ENCODE data around the gene RIIAD1.
"Not testable (repeated sequence)": the region's sequence is repeated elsewhere in the genome, so short reads cannot be mapped to it uniquely, and the experiment has no call there.

RIIAD1 gene

DNA sequence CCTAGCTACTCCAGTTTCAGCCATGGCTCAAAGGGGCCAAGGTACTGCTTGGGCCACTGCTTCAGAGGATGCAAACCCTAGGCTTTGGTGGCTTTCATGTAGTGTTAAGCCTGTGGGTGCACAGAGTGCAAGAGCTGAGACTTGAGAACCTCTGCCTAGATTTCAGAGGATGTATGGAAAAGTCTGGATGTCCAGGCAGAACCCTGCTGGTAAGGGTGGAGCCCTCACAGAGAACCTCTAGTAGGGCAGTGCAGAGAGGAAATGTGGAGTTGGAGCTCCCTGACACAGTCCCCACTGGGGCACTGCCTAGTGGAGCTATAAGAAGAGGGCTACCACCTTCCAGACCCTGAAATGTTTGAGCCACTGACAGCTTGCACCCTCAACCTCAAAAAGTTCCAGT, 16.2 kb downstream of the RIIAD1 start:
- Histone ChIP-seq H3K9me3 (ENCODE audit: control insufficient read depth, low read length) (peaks cover 11% of the 10 kb centered on the region), H3K9ac (ENCODE audit: low read length) (no peak overlapping the region), H3K36me3 (ENCODE audit: control insufficient read depth, insufficient read depth, low read length, severe bottlenecking) (no peaks in the 10 kb centered on the region), H3K27me3 (replicated peaks; ENCODE audit: control insufficient read depth, insufficient read depth, low read length) (peaks cover 4% of the 10 kb centered on the region), H3K4me1 (ENCODE audit: control insufficient read depth, insufficient read depth, low read length) (peaks cover 7% of the 10 kb centered on the region), H3K4me3 (ENCODE audit: low read length) (no peak overlapping the region)
- DNase-seq (ENCODE audit: low read depth): no peak

DNA sequence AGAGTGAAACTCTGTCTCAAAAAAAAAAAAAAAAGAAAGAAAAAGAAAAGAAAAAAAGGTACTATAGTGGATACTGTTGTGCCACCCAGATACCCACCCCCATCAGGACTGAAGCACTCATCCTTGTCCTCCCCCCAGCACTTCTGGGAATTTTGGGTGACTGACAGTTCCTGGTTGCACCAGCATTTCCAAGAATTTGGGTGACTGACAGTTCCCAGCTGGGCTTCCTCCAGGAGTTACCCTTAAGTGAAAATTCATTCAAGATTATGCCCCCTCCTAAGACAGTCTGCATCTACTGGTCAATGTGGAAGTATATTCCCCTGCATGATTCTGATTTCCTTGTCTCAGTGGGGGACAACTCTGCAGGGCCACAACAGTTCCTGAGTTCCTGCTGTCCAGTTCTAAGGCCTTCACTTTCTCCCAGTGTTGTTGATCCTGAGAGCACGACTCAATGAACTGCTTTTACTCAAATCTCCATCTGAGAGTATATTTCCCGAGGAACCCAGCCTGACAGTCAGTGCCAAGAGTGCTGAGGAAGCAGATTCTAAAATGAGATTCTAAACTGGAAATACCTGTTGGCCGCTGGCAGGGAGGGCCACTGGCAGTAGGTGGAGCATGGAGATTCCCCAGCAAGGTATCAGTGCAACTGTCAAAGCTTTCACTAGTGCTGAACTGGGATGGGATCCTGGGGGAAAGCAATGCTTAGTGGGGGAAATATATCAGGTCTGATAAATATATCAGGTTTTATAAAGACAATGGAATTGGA, 18.5 kb downstream of the RIIAD1 start:
- H3K27me3 ChIP-seq (replicated peaks; ENCODE audit: control insufficient read depth, insufficient read depth, low read length): peaks cover 8% of the 10 kb centered on the region
- DNase-seq (ENCODE audit: low read depth): no peak
- H3K36me3 ChIP-seq (ENCODE audit: control insufficient read depth, insufficient read depth, low read length, severe bottlenecking): no peaks in the 10 kb centered on the region

DNA sequence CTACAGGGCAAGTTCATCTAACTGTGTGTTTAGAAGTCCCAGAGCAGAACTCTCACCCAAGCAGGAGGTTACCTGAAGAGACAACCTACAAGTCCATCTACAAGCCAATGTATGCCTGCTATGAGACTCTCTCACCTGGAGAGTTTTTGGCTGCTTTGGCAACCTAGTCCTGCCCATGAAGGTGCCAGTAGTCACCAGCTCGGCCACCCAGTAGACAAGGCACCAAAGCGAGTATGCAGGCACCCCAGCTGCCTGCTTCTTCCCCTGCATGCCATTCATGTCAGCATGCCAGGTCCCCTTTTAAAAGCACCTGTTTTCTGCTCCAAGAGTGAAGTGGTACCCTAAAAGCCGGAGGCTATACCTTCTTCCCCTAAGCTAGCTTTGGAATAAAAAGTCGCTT, 20.2 kb downstream of the RIIAD1 start:
- peaks cover 8% of the 10 kb centered on the region for H3K27me3 ChIP-seq (replicated peaks; ENCODE audit: control insufficient read depth, insufficient read depth, low read length)
- DNase-seq (ENCODE audit: low read depth): no peak
- H3K9ac ChIP-seq (ENCODE audit: low read length): no peak overlapping the region
- peaks cover 11% of the 10 kb centered on the region for H3K9me3 ChIP-seq (ENCODE audit: control insufficient read depth, low read length)
- peaks cover 7% of the 10 kb centered on the region for H3K4me1 ChIP-seq (ENCODE audit: control insufficient read depth, insufficient read depth, low read length)
- H3K36me3 ChIP-seq (ENCODE audit: control insufficient read depth, insufficient read depth, low read length, severe bottlenecking): no peaks in the 10 kb centered on the region
- H3K4me3 ChIP-seq (ENCODE audit: low read length): no peak overlapping the region

More for the DNA sequence above, 18.5 kb downstream of the RIIAD1 start:
- no peak overlapping the region for H3K9ac ChIP-seq (ENCODE audit: low read length)
- peaks cover 11% of the 10 kb centered on the region for H3K9me3 ChIP-seq (ENCODE audit: control insufficient read depth, low read length)
- no peak overlapping the region for H3K4me3 ChIP-seq (ENCODE audit: low read length)
- H3K4me1 ChIP-seq (ENCODE audit: control insufficient read depth, insufficient read depth, low read length): peaks cover 7% of the 10 kb centered on the region

DNA sequence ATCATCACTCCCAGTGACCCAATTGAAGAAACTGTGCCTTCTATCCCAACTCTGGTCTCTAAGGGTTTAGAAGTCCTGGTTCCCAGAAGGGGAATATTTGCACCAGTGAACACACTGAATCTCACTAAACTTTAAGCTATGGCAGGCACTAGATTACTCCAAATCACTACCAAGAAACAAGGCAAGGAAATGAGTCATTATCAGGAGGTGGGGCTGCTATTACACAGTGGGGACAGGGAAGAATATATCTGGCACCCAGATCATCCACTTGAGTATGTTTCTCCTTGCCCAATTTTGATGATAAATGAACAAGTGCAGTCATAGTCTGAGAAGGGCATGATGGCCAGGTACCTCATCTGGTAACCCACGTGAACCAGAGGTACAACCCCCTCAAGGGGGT, 35.0 kb downstream of the RIIAD1 start:
- no peak overlapping the region for H3K9ac ChIP-seq (ENCODE audit: low read length)

DNA sequence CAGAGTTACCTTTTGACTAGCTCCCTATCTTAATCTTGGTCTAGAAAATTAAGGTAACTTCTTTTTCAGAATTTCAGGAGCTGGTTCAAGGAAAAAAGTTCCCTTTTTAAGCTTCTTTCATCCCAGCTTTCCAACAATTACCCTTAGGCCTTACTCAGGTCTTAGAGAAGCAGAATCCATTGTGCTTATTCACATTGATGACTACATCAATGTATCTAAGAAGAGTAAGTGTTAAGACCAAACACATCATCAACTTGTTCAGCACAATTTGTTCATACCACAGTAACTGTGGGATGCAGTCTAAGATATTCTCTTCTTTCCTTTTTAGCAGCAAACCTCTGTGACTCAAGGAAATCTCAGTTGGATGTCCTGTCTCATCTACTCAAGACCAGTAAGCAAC, 37.9 kb downstream of the RIIAD1 start:
- DNase-seq (ENCODE audit: low read depth): no peak
- H3K9ac ChIP-seq (ENCODE audit: low read length): no peak overlapping the region
- H3K27me3 ChIP-seq (replicated peaks; ENCODE audit: control insufficient read depth, insufficient read depth, low read length): no peaks in the 10 kb centered on the region
- no peak overlapping the region for H3K4me3 ChIP-seq (ENCODE audit: low read length)
- peaks cover 37% of the 10 kb centered on the region for H3K36me3 ChIP-seq (ENCODE audit: control insufficient read depth, insufficient read depth, low read length, severe bottlenecking)
- H3K9me3 ChIP-seq (ENCODE audit: control insufficient read depth, low read length): no peaks in the 10 kb centered on the region
- peaks cover 6% of the 10 kb centered on the region for H3K4me1 ChIP-seq (ENCODE audit: control insufficient read depth, insufficient read depth, low read length)

More for the DNA sequence above, 35.0 kb downstream of the RIIAD1 start:
- no peaks in the 10 kb centered on the region for H3K27me3 ChIP-seq (replicated peaks; ENCODE audit: control insufficient read depth, insufficient read depth, low read length)
- H3K4me1 ChIP-seq (ENCODE audit: control insufficient read depth, insufficient read depth, low read length): no peaks in the 10 kb centered on the region
- no peak overlapping the region for H3K4me3 ChIP-seq (ENCODE audit: low read length)
- H3K9me3 ChIP-seq (ENCODE audit: control insufficient read depth, low read length): no peaks in the 10 kb centered on the region
- DNase-seq (ENCODE audit: low read depth): peak; percentile 9
- H3K36me3 ChIP-seq (ENCODE audit: control insufficient read depth, insufficient read depth, low read length, severe bottlenecking): peaks cover 29% of the 10 kb centered on the region

DNA sequence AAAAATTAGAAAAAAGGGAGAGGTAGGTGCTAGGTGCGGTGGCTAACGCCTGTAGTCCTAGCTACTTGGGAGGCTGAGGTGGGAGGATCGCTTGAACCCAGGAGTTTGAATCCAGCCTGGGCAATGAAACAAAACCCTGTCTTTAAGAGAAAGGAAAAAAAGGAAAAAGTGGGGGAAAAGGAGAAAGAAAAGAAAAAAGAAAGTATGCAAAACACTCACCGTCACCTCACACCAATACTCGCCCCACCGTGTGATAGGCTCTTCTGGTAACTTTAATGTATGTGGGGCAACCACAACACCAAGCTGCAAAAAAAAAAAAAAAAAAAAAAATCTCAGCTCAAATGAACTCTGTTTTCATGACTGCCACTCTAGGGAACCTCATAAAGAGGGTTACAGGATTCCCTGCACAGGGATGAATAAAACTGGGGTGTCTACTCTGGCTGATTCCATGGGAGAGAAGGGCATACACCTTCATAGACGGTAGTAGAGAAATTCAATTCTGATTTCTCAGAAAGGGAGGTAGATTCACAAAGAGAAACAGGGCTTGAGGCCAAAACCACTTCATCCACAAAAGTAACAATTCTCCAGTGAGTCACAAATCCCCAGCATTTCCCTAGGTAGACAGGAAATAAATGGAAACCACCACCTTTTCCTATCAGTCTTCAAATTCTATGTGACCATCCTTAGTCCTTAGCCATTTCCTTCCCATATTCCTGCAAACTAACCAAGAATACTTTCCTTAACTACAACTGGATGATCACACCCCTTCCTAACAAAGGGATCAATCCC, 39.5 kb downstream of the RIIAD1 start:
- no peaks in the 10 kb centered on the region for H3K27me3 ChIP-seq (replicated peaks; ENCODE audit: control insufficient read depth, insufficient read depth, low read length)
- peaks cover 8% of the 10 kb centered on the region for H3K4me1 ChIP-seq (ENCODE audit: control insufficient read depth, insufficient read depth, low read length)
- no peak for DNase-seq (ENCODE audit: low read depth)
- peaks cover 37% of the 10 kb centered on the region for H3K36me3 ChIP-seq (ENCODE audit: control insufficient read depth, insufficient read depth, low read length, severe bottlenecking)
- H3K9me3 ChIP-seq (ENCODE audit: control insufficient read depth, low read length): no peaks in the 10 kb centered on the region
- H3K4me3 ChIP-seq (ENCODE audit: low read length): no peak overlapping the region
- no peak overlapping the region for H3K9ac ChIP-seq (ENCODE audit: low read length)

DNA sequence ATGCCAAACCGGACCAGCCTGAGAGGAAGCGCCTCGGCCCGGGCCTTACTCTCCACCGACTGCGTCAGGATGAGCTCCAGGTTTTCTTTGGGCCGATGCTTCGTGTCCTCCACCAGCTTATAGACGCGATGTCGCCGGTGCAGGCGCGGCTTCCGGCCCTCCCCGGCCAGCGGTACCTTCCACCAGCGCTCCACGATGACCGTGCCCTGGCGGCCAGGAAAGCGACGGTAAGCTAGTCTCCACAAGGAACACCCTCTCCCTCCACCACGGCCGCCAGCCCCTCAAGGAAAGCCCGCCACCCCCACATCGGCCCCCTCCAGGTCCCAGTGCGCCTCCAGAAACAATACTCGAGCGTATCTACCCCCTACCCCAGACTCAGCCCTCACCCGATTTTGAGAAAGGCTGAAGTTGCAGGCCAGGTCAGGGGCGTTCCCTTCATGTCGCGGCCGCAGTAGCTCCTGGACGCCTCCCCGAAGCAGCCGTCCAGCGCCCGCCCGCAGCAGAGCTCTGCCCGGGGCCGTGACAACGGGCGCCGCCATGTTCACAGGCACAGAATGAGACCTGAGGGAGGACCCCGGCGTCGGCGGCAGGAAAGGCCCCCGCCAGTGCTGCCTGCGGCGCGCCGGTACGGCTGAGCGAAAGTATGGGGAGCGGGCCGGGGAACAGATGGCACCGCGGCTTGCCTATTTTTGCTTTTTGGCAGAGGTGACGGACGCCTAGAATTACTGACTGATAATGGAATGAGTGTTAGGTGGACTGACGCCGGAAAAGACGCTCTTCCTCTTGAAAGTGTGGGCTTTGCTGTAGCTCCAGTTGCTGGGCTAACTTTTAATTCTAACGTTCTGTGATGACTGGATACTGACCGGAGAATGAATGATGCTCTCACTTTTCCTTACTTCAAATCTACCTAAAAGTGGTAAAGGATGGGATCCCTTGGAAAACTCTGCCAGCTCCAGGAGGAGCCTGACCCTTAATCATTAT, 41.9 kb downstream of the RIIAD1 start, which contains the start of gene MRPL9:
Gene MRPL9 (minus strand): TSS at position 556 of the 981 bp plus-strand sequence. CDS start 17 bp downstream, at position 539.
- Histone ChIP-seq H3K4me3 (ENCODE audit: low read length) (peak within 1 kb of the TSS; percentile 89), H3K9me3 (ENCODE audit: control insufficient read depth, low read length) (no peaks in the 10 kb centered on the region), H3K27me3 (replicated peaks; ENCODE audit: control insufficient read depth, insufficient read depth, low read length) (no peaks in the 10 kb centered on the region), H3K36me3 (ENCODE audit: control insufficient read depth, insufficient read depth, low read length, severe bottlenecking) (peaks cover 34% of the 10 kb centered on the region), H3K4me1 (ENCODE audit: control insufficient read depth, insufficient read depth, low read length) (peaks cover 12% of the 10 kb centered on the region), H3K9ac (ENCODE audit: low read length) (peak within 1 kb of the TSS; percentile 90)
- DNase-seq (ENCODE audit: low read depth): peak; percentile 91

DNA sequence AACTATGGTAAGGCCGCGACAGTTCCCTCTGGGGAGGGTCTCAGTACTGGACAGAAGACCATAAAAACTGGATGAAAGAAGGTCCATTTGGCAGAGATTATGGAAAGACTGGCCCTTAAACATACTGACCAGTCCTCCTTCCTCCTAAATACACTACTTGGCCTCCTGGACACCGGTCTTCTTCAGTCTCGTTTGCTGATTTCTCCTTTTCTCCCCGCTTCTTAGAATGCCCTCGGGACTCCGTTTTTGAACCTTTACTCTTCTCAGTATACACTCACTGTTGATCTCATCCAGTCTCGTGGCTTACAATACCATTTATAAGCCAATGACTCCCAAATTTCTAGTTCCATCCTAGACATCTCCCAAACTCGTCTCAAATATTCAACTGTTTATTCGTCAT, 42.7 kb downstream of the RIIAD1 start:
- Histone ChIP-seq H3K9ac (ENCODE audit: low read length) (peak overlapping the region; percentile 90), H3K9me3 (ENCODE audit: control insufficient read depth, low read length) (no peaks in the 10 kb centered on the region), H3K4me3 (ENCODE audit: low read length) (peak overlapping the region; percentile 89), H3K27me3 (replicated peaks; ENCODE audit: control insufficient read depth, insufficient read depth, low read length) (no peaks in the 10 kb centered on the region), H3K4me1 (ENCODE audit: control insufficient read depth, insufficient read depth, low read length) (peaks cover 12% of the 10 kb centered on the region), H3K36me3 (ENCODE audit: control insufficient read depth, insufficient read depth, low read length, severe bottlenecking) (peaks cover 28% of the 10 kb centered on the region)
- DNase-seq (ENCODE audit: low read depth): no peak

DNA sequence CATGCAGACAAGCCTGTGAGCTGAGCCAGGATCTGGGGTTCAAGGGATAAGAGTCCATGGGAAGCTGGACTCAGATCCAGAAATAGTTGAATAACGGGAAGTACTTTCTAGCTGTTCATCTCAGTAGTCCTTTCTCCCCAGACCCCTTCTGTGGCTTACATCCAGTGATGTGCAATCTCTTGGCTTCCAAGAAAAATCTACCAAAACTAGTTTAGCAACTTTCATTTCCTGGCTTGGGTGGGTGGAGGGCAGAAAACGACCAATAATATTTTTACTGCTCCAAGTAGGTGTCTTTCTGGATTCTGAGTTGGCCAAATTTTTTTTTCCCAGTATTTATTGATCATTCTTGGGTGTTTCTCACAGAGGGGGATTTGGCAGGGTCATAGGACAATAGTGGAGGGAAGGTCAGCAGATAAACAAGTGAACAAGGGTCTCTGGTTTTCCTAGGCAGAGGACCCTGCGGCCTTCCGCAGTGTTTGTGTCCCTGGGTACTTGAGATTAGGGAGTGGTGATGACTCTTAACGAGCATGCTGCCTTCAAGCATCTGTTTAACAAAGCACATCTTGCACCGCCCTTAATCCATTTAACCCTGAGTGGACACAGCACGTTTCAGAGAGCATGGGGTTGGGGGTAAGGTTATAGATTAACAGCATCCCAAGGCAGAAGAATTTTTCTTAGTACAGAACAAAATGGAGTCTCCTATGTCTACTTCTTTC, 47.2 kb downstream of the RIIAD1 start:
- not testable (repeated sequence) for DNase-seq (ENCODE audit: low read depth); H3K9ac ChIP-seq (ENCODE audit: low read length); H3K36me3 ChIP-seq (ENCODE audit: control insufficient read depth, insufficient read depth, low read length, severe bottlenecking); H3K9me3 ChIP-seq (ENCODE audit: control insufficient read depth, low read length); H3K27me3 ChIP-seq (replicated peaks; ENCODE audit: control insufficient read depth, insufficient read depth, low read length); H3K4me3 ChIP-seq (ENCODE audit: low read length)
- H3K4me1 ChIP-seq (ENCODE audit: control insufficient read depth, insufficient read depth, low read length): peaks cover 12% of the 10 kb centered on the region

DNA sequence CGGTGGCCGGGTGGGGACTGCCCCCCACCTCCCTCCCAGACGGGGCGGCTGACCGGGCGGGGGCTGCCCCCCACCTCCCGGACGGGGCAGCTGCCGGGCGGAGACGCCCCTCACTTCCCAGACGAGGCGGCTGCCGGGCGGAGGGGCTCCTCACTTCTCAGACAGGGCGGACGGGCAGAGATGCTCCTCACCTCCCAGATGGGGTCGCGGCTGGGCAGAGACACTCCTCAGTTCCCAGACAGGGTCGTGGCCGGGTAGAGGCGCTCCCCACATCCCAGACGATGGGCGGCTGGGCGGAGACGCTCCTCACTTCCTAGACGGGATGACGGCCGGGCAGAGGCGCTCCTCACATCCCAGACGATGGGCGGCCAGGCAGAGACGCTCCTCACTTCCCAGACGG, 47.9 kb downstream of the RIIAD1 start:
- not testable (repeated sequence) for H3K4me1 ChIP-seq (ENCODE audit: control insufficient read depth, insufficient read depth, low read length); H3K4me3 ChIP-seq (ENCODE audit: low read length); DNase-seq (ENCODE audit: low read depth); H3K9ac ChIP-seq (ENCODE audit: low read length); H3K27me3 ChIP-seq (replicated peaks; ENCODE audit: control insufficient read depth, insufficient read depth, low read length); H3K9me3 ChIP-seq (ENCODE audit: control insufficient read depth, low read length); H3K36me3 ChIP-seq (ENCODE audit: control insufficient read depth, insufficient read depth, low read length, severe bottlenecking)

Data from adipocyte (in vitro differentiated cells).